GM23248 (cell line): ENCODE measurements around the gene SMARCD3.

ENCODE experiments used
- EZH2 ChIP-seq: fragments of 200-600 bp; sonication (generic); IDR thresholded peaks from 2 replicates; pipeline ENCODE4 v1.6.1; 2018; ENCODE audit warnings: antibody characterized with exemption, mild to moderate bottlenecking; ENCODE audit not compliant: insufficient read depth, poor library complexity, severe bottlenecking
- EZH2phosphoT487 ChIP-seq: fragments of 200-600 bp; sonication (generic); IDR thresholded peaks from 2 replicates; pipeline ENCODE4 v1.6.1; 2018; ENCODE audit warnings: antibody characterized with exemption, moderate library complexity, mild to moderate bottlenecking, low read depth; ENCODE audit not compliant: insufficient read depth

DNA sequence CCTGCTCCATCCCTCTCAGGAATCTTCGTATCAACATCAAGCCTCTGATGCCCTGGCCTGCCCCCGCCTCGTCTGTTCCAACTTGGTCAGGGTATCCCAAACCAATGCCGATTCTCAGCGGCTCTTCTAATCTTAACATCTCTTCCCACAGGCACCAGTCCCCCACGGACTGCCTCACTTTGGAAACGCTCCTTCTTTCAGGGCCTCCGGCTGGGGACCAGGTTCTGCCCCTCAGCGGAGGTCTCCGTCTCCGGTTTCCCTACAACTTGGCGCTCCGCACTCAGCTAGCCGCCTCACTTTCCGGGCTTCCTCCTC is 22.0 kb downstream of the SMARCD3 start:
- TF ChIP-seq EZH2phosphoT487 (no peak), EZH2 (no peak)
